WERI-Rb-1 (cell line): ENCODE results near the gene TRMT10C.
"Not testable (repeated sequence)": the region's sequence is repeated elsewhere in the genome, so short reads cannot be mapped to it uniquely, and the experiment has no call there.

Source experiments
- DNase-seq: peaks from one replicate; pipeline ENCODE4 v3.0.0-alpha.2; 2020
- H3K27ac ChIP-seq: fragments of 250-450 bp; sonication (Bioruptor Pico); 2 replicates; pipeline ENCODE4 v1.5.1; 2020; ENCODE audit warnings: mild to moderate bottlenecking, moderate library complexity
- H3K27me3 ChIP-seq: fragments of 250-450 bp; sonication (Bioruptor Pico); 2 replicates; pipeline ENCODE4 v1.5.1; 2021; ENCODE audit warnings: mild to moderate bottlenecking, low read depth, moderate library complexity; ENCODE audit not compliant: insufficient read depth, severe bottlenecking
- H3K36me3 ChIP-seq: fragments of 250-450 bp; sonication (Bioruptor Pico); 2 replicates; pipeline ENCODE4 v1.5.1; 2020; ENCODE audit warnings: mild to moderate bottlenecking, moderate library complexity
- H3K4me3 ChIP-seq: 2 replicates; pipeline ENCODE4 v1.5.1; 2011; ENCODE audit warnings: low read depth, mild to moderate bottlenecking, control low read depth, low read length
- H3K9me3 ChIP-seq: fragments of 250-450 bp; sonication (Bioruptor Pico); 2 replicates; pipeline ENCODE4 v1.5.1; 2021; ENCODE audit warnings: mild to moderate bottlenecking, moderate library complexity; ENCODE audit not compliant: severe bottlenecking
- CTCF ChIP-seq: IDR thresholded peaks from 2 replicates; pipeline ENCODE4 v1.5.1; 2011; ENCODE audit warnings: low read depth, mild to moderate bottlenecking, control low read depth, inconsistent platforms, low read length

The TRMT10C gene

GRCh38 chr3:101530686-101531047, 31.0 kb upstream of the TRMT10C start:
- H3K4me3 ChIP-seq, result no peak overlapping the region

GRCh38 chr3:101531473-101532086, 30.1 kb upstream of the TRMT10C start:
- Histone ChIP-seq H3K36me3 (no peaks in the 10 kb centered on the region), H3K27me3 (no peaks in the 10 kb centered on the region), H3K4me3 (no peak overlapping the region), H3K27ac (no peak overlapping the region), H3K9me3 (peaks cover 7% of the 10 kb centered on the region)
- DNase-seq, result no peak
- TF ChIP-seq CTCF, result no peak

More at GRCh38 chr3:101530686-101531047, 31.0 kb upstream of the TRMT10C start:
- Histone ChIP-seq H3K9me3 (peaks cover 7% of the 10 kb centered on the region), H3K27ac (no peak overlapping the region), H3K27me3 (no peaks in the 10 kb centered on the region), H3K36me3 (no peaks in the 10 kb centered on the region)
- no peak for DNase-seq
- no peak for TF ChIP-seq CTCF

- Histone ChIP-seq H3K27me3 (no peaks in the 10 kb centered on the region), H3K4me3 (no peak overlapping the region), H3K9me3 (peaks cover 7% of the 10 kb centered on the region), H3K36me3 (no peaks in the 10 kb centered on the region), H3K27ac (no peak overlapping the region)
- no peak for DNase-seq
- no peak for TF ChIP-seq CTCF
These were observed 28.7 kb upstream of the TRMT10C start for GRCh38 chr3:101532783-101533602.

- Histone ChIP-seq H3K36me3 (no peaks in the 10 kb centered on the region), H3K27ac (no peak overlapping the region), H3K27me3 (no peaks in the 10 kb centered on the region), H3K4me3 (no peak overlapping the region), H3K9me3 (peaks cover 7% of the 10 kb centered on the region)
- TF ChIP-seq CTCF, result no peak
- no peak for DNase-seq
These were observed 28.1 kb upstream of the TRMT10C start for GRCh38 chr3:101533603-101533968.

GRCh38 chr3:101535221-101535620, 26.4 kb upstream of the TRMT10C start:
- no peak for DNase-seq
- Histone ChIP-seq H3K27me3 (no peaks in the 10 kb centered on the region), H3K9me3 (peaks cover 2% of the 10 kb centered on the region), H3K27ac (no peak overlapping the region), H3K4me3 (no peak overlapping the region), H3K36me3 (no peaks in the 10 kb centered on the region)
- TF ChIP-seq CTCF, result no peak

GRCh38 chr3:101536266-101536665, 25.4 kb upstream of the TRMT10C start:
- no peaks in the 10 kb centered on the region for H3K36me3 ChIP-seq
- no peak for DNase-seq
- H3K9me3 ChIP-seq, result no peaks in the 10 kb centered on the region
- TF ChIP-seq CTCF, result no peak
- H3K4me3 ChIP-seq, result no peak overlapping the region
- no peak overlapping the region for H3K27ac ChIP-seq
- H3K27me3 ChIP-seq, result no peaks in the 10 kb centered on the region

GRCh38 chr3:101536955-101537354, 24.7 kb upstream of the TRMT10C start:
- not testable (repeated sequence) for H3K27ac ChIP-seq, H3K4me3 ChIP-seq, H3K9me3 ChIP-seq, DNase-seq, H3K36me3 ChIP-seq, H3K27me3 ChIP-seq
